HL-60 (cell line): ENCODE results near the gene MTA2.

Experiments used
- POLR2AphosphoS5 ChIP-seq: IDR thresholded peaks from 2 replicates; pipeline ENCODE4 v1.6.1; 2012; ENCODE audit warnings: low read depth
- TF ChIP-seq, protein P1 (sequence below): IDR thresholded peaks from one replicate; pipeline ENCODE4 v1.5.1; 2011; ENCODE audit warnings: low read length, control low read depth, inconsistent platforms; ENCODE audit not compliant: insufficient read depth

DNA sequence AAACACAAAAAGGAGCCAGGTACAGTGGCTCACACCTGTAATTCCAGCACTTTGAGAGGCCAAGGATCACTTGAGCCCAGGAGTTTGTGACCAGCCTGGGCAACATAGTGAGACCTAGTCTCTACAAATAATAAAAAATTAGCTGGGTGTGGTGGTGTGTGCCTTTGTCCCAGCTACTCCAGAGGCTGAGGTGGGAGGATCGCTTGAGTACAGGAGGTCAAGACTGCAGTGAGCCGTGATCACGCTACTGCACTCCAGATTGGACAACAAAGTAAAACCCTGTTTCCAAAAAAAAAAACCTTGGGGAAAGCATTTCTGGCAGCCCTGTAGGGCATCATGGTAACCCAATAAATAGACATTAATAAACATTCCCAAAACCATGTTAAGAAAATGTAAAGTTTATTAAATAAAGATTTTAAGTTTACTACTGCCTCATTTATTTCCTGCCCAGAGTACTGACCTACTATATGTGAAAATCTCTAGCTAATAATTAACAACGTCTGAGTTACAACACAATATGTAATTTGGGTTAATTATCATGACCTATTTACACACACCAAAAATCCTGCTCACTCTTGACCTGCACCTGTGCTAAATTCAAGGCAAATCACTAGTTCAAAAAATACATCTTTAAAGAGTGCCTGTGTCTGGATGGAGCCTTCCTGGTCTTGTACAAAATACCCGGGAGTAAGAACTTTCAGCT lies 36.4 kb downstream of the MTA2 start:
- TF ChIP-seq, protein P1, sequence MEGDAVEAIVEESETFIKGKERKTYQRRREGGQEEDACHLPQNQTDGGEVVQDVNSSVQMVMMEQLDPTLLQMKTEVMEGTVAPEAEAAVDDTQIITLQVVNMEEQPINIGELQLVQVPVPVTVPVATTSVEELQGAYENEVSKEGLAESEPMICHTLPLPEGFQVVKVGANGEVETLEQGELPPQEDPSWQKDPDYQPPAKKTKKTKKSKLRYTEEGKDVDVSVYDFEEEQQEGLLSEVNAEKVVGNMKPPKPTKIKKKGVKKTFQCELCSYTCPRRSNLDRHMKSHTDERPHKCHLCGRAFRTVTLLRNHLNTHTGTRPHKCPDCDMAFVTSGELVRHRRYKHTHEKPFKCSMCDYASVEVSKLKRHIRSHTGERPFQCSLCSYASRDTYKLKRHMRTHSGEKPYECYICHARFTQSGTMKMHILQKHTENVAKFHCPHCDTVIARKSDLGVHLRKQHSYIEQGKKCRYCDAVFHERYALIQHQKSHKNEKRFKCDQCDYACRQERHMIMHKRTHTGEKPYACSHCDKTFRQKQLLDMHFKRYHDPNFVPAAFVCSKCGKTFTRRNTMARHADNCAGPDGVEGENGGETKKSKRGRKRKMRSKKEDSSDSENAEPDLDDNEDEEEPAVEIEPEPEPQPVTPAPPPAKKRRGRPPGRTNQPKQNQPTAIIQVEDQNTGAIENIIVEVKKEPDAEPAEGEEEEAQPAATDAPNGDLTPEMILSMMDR = no peak
- TF ChIP-seq POLR2AphosphoS5 = no peak
